IPS-20b (cell line): Measurements from ENCODE around the gene TNRC6C.
"Not testable (repeated sequence)": the region's sequence is repeated elsewhere in the genome, so short reads cannot be mapped to it uniquely, and the experiment has no call there.

ENCODE experiments used
- H3K27ac ChIP-seq: one replicate; pipeline ENCODE4 v1.5.1; 2013; ENCODE audit warnings: low read length
- H3K27me3 ChIP-seq: 2 replicates; pipeline ENCODE4 v1.6.1; 2013; ENCODE audit warnings: mild to moderate bottlenecking, low read length, inconsistent platforms; ENCODE audit not compliant: insufficient read depth
- H3K36me3 ChIP-seq: 2 replicates; pipeline ENCODE4 v1.6.1; 2013; ENCODE audit warnings: low read depth, mild to moderate bottlenecking, inconsistent platforms, low read length, moderate library complexity; ENCODE audit not compliant: insufficient read depth
- H3K4me1 ChIP-seq: 2 replicates; pipeline ENCODE4 v1.6.1; 2013; ENCODE audit warnings: mild to moderate bottlenecking, control low read depth, inconsistent platforms, low read length, moderate library complexity; ENCODE audit not compliant: insufficient read depth
- H3K4me3 ChIP-seq: 2 replicates; pipeline ENCODE4 v1.5.1; 2013; ENCODE audit warnings: mild to moderate bottlenecking, low read length, inconsistent platforms
- H3K9ac ChIP-seq: 2 replicates; pipeline ENCODE4 v1.6.1; 2013; ENCODE audit warnings: low read depth, mild to moderate bottlenecking, inconsistent platforms, low read length, moderate library complexity
- H3K9me3 ChIP-seq: 2 replicates; pipeline ENCODE4 v1.6.1; 2013; ENCODE audit warnings: mild to moderate bottlenecking, low read depth, low read length, inconsistent platforms; ENCODE audit not compliant: insufficient read depth

Gene TNRC6C

DNA sequence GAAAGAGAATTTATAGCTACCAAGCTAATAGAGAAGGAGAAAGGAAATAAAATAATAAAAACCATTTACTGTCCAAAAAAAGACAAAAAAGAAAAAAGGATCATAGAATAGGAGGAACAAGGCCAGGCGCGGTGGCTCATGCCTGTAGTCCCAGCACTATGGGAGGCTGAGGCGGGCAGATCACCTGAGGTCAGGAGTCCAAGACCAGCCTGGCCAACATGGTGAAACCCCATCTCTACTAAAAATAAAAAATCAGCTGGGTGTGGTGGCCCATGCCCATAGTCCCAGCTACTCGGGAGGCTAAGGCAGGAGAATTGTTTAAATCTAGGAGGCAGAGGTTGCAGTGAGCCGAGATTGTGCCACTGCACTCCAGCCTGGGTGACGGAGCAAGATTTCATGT, 23.9 kb downstream of the TNRC6C start:
- H3K27me3 ChIP-seq, H3K9ac ChIP-seq, H3K4me1 ChIP-seq, H3K27ac ChIP-seq, H3K36me3 ChIP-seq, H3K9me3 ChIP-seq, H3K4me3 ChIP-seq: not testable (repeated sequence)

GRCh38 chr17:77990301-77990700, 31.8 kb downstream of the TNRC6C start:
- H3K9me3 ChIP-seq, result no peaks in the 10 kb centered on the region
- no peak overlapping the region for H3K27ac ChIP-seq
- H3K27me3 ChIP-seq, result no peaks in the 10 kb centered on the region
- no peak overlapping the region for H3K9ac ChIP-seq
- peaks cover 6% of the 10 kb centered on the region; the same call in 1 of the 2 replicates for H3K4me1 ChIP-seq
- no peak overlapping the region for H3K4me3 ChIP-seq
- H3K36me3 ChIP-seq, result no peaks in the 10 kb centered on the region

GRCh38 chr17:77993735-77994134, 35.2 kb downstream of the TNRC6C start:
- H3K27me3 ChIP-seq, H3K4me1 ChIP-seq, H3K4me3 ChIP-seq, H3K9me3 ChIP-seq, H3K27ac ChIP-seq, H3K36me3 ChIP-seq, H3K9ac ChIP-seq: not testable (repeated sequence)

DNA sequence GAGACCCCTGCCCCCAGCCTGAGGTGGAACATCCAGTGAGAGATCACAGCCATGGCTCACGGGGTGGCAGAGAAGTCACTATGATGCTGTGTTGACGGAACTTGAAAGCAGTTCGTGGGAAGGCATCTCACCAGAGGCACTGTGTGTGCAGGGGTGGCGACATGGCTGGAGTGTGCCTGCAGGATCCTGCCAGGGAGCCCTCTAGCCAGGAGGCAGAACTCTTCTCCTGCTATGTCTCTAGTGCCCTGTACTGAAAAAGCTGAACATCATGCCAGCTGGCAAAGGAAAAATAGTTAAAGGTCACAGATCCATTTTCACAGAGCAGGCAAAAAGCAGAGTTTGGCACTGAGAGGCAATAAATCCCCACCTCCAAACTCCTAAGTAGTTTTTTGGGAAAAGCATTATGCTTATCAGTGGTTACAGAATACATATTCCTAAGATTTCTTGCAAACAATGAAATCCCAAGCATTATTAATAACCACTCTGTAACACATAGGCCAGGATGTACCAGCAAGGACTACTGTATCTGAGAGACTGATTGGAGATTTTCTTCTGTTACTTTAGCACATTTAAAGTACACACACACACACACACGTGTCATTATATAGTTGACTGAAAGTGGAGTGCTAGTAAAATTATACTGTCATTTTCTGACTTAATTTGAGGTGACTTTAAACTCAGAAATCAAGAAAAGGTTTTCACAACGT, 36.8 kb downstream of the TNRC6C start:
- H3K9ac ChIP-seq, result no peak overlapping the region
- no peaks in the 10 kb centered on the region for H3K9me3 ChIP-seq
- H3K27ac ChIP-seq, result no peak overlapping the region
- H3K4me3 ChIP-seq, result no peak overlapping the region
- no peaks in the 10 kb centered on the region for H3K27me3 ChIP-seq
- no peaks in the 10 kb centered on the region for H3K36me3 ChIP-seq
- peaks cover 9% of the 10 kb centered on the region for H3K4me1 ChIP-seq

DNA sequence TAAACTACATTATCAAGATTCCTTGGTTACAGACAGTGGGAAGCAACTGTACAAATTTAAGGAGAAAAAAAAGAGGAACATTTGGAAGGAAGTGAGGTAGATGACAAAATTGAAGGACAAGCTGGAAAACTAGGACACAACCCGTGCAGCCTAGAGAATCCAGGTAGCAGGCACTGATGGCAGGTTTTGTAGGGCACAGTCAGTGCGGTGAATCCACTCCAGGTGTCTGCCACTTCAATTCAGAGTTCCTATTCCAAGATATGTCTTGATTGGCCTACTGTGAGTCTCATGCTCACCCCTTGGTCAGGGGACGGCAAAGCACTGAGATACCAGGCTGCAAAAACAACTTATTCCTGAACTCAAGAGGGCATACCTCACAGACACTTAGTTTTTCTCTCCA, 37.8 kb downstream of the TNRC6C start:
- Histone ChIP-seq H3K27me3 (no peaks in the 10 kb centered on the region), H3K27ac (no peak overlapping the region), H3K4me1 (peaks cover 14% of the 10 kb centered on the region)

DNA sequence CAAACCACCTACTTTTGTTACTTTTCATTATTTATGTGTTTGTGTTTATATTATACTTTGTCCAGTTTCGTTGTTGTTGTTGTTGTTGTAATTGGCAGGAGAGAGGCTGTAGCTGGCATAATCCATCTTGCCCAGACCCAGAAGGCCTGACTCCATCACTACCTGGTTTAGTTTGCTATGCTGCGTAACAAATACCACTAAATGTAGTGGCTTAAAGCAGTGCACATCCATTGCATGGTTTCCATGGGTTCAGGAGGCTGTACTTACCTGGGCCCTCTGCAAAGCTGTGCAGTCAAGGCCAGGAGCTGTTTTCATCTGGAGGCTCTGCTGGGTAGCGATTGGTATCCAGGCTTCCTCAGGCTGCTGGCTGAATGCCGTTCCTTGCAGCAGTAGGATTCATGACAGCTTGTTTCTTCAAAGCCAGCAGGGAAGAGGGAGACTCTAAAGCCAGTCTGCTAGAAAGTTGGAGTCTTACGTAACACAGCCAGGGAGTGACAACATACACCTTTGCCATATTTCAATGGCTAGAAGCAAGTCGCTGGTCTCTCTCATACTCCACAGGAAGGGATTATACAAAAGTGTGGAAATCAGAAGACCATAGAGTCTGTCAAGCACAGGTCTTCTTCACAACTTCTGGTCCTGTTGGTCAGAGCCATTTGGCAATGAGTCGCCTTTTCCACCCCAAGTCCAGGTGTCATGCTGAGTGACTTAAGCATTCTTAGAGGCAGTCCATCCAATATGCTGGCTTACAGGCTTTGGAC, 41.1 kb downstream of the TNRC6C start:
- H3K9ac ChIP-seq, result no peak overlapping the region
- H3K36me3 ChIP-seq, result peaks cover 3% of the 10 kb centered on the region; the same call in 1 of the 2 replicates
- no peak overlapping the region for H3K27ac ChIP-seq
- H3K27me3 ChIP-seq, result no peaks in the 10 kb centered on the region
- no peak overlapping the region for H3K4me3 ChIP-seq
- H3K4me1 ChIP-seq, result peaks cover 12% of the 10 kb centered on the region
- no peaks in the 10 kb centered on the region for H3K9me3 ChIP-seq

More for the DNA sequence above, 37.8 kb downstream of the TNRC6C start:
- H3K4me3 ChIP-seq, result no peak overlapping the region
- no peaks in the 10 kb centered on the region for H3K9me3 ChIP-seq
- H3K36me3 ChIP-seq, result no peaks in the 10 kb centered on the region
- 0 out of 2 replicates have a peak overlapping the region, but pooled peaks have one; percentile 16 for H3K9ac ChIP-seq

DNA sequence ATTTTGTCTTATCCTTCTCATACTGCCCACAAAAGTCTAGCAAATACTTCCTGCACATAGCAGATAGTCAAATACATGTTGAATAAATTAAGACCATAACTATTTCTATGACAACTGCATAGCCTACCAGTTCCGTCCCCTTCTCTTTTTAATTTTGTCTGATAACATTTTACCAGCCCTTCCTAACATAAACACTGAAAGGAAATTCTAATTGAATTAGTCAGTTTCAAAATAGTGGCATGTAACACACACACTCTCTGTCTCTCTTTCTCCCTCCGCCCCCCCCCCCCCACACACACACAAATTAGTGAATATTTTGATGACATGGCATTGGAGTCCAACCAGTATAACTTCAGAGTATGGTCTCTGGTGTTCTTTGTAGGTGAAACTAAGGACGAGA, 41.8 kb downstream of the TNRC6C start:
- no peak overlapping the region for H3K27ac ChIP-seq
- H3K36me3 ChIP-seq, result peaks cover 10% of the 10 kb centered on the region; the same call in 1 of the 2 replicates
- H3K9ac ChIP-seq, result no peak overlapping the region
- no peaks in the 10 kb centered on the region for H3K27me3 ChIP-seq
- peaks cover 12% of the 10 kb centered on the region for H3K4me1 ChIP-seq
- H3K4me3 ChIP-seq, result no peak overlapping the region
- no peaks in the 10 kb centered on the region for H3K9me3 ChIP-seq

DNA sequence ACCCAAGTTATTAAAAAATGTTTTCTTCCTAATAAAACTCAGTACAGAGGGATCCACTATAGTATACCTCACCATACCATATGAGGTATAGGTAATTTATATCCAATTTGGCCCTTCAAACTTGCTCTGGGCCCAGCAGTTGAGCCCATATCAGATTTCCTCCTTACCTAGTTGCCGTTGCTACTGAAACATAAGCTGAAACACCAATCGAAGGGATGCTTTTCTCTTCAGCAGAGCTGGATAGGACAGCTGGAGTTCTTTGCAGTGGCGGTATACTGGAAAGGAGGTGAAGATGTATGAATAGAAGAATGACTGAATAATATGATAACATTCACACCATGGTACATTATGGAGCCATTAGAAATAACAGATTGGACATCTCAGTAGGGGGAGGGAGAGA, 42.7 kb downstream of the TNRC6C start:
- Histone ChIP-seq H3K4me1 (peaks cover 12% of the 10 kb centered on the region), H3K4me3 (no peak overlapping the region), H3K9ac (no peak overlapping the region), H3K36me3 (peaks cover 18% of the 10 kb centered on the region; the same call in 1 of the 2 replicates), H3K9me3 (no peaks in the 10 kb centered on the region), H3K27ac (no peak overlapping the region), H3K27me3 (no peaks in the 10 kb centered on the region)

GRCh38 chr17:78001612-78002011, 43.1 kb downstream of the TNRC6C start:
- no peaks in the 10 kb centered on the region for H3K9me3 ChIP-seq
- peaks cover 12% of the 10 kb centered on the region for H3K4me1 ChIP-seq
- no peak overlapping the region for H3K4me3 ChIP-seq
- H3K27me3 ChIP-seq, result no peaks in the 10 kb centered on the region
- H3K36me3 ChIP-seq, result peaks cover 18% of the 10 kb centered on the region; the same call in 1 of the 2 replicates
- no peak overlapping the region for H3K27ac ChIP-seq
- H3K9ac ChIP-seq, result no peak overlapping the region

DNA sequence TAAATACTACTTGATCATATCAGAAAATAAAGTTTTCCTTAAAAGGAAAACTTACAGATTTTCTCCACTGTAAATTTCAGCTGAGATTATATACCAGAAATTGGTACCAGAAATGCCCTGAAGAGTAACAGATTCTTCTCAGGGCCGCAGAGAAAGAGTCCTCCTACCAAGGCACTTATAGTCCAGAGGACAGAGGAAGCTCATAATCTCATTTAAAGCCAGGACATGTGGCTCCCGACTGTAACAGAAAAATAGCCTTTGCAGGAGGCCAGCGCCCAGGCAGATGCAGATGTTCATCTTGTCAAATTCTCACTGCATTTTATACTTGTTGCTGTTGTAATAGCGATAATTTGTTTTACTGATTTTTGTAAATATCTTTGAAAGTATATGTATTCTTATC, 43.7 kb downstream of the TNRC6C start:
- H3K27me3 ChIP-seq, result no peaks in the 10 kb centered on the region
- H3K9me3 ChIP-seq, result no peaks in the 10 kb centered on the region
- H3K9ac ChIP-seq, result no peak overlapping the region
- peaks cover 12% of the 10 kb centered on the region for H3K4me1 ChIP-seq
- no peak overlapping the region for H3K27ac ChIP-seq
- no peak overlapping the region for H3K4me3 ChIP-seq
- H3K36me3 ChIP-seq, result peaks cover 18% of the 10 kb centered on the region; the same call in 1 of the 2 replicates

- H3K27ac ChIP-seq, result no peak overlapping the region
- no peaks in the 10 kb centered on the region for H3K27me3 ChIP-seq
- peaks cover 32% of the 10 kb centered on the region for H3K36me3 ChIP-seq
- H3K4me3 ChIP-seq, result no peak overlapping the region
- H3K4me1 ChIP-seq, result peaks cover 9% of the 10 kb centered on the region; the same call in 1 of the 2 replicates
- no peaks in the 10 kb centered on the region for H3K9me3 ChIP-seq
- no peak overlapping the region for H3K9ac ChIP-seq
These were observed 47.1 kb downstream of the TNRC6C start for GRCh38 chr17:78005452-78006171.
